Measurements from ENCODE around the gene ARHGEF26. TPM values are rescaled to one million over a fixed set of nuclear protein-coding genes. Genes with fewer than 3 reads are reported as not detected.

ARHGEF26 gene
- total RNA-seq, 1 experiment from 2014 or later, result 14.1 TPM

GRCh38 chr3:154170300-154170699 lies 49.1 kb downstream of the ARHGEF26 start:
- no peak overlapping the region for H3K27ac Mint-ChIP-seq
- no peaks in the 10 kb centered on the region for H3K27me3 Mint-ChIP-seq (ENCODE audit: low read depth)

GRCh38 chr3:154175041-154175440 lies 53.9 kb downstream of the ARHGEF26 start:
- peaks cover 35% of the 10 kb centered on the region for H3K4me1 Mint-ChIP-seq
- no peak overlapping the region for H3K27ac Mint-ChIP-seq
- DNase-seq (ENCODE audit: low spot score) (no peak), ATAC-seq (peak; percentile 56)
- ChIA-PET CTCF (interaction anchor here (1.1 kb wide), 1 partner anchor 54 kb away, joined by 3 read pairs; the partner anchor contains the start of gene ARHGEF26), POLR2A (no interaction called here)
- no peaks in the 10 kb centered on the region for H3K9me3 Mint-ChIP-seq
- H3K27me3 Mint-ChIP-seq (ENCODE audit: low read depth), result no peaks in the 10 kb centered on the region
- H3K36me3 Mint-ChIP-seq, result no peaks in the 10 kb centered on the region
- no peak overlapping the region for H3K4me3 Mint-ChIP-seq
- TF ChIP-seq USF2 (CRISPR knock-in tag; IDR thresholded peaks at IDR 0.05), result no peak
- no peak for TF ChIP-seq ZNF138 (CRISPR knock-in tag; conservative IDR thresholded peaks at IDR 0.05)
- TF ChIP-seq EMX1 (CRISPR knock-in tag; IDR thresholded peaks at IDR 0.05), result no peak
- TF ChIP-seq ZNF423 (CRISPR knock-in tag; IDR thresholded peaks at IDR 0.05), result no peak
- no peak for TF ChIP-seq SOX15 (CRISPR knock-in tag; IDR thresholded peaks at IDR 0.05)
- TF ChIP-seq CDX4 (CRISPR knock-in tag; IDR thresholded peaks at IDR 0.05; ENCODE audit: borderline replicate concordance), result no peak
- no peak for TF ChIP-seq IRF1 (CRISPR knock-in tag; IDR thresholded peaks at IDR 0.05)
- TF ChIP-seq CBFB (CRISPR knock-in tag; IDR thresholded peaks at IDR 0.05; ENCODE audit: low read depth), result no peak
- no peak for TF ChIP-seq ESRRA (CRISPR knock-in tag; IDR thresholded peaks at IDR 0.05; ENCODE audit: borderline replicate concordance)
- no peak for TF ChIP-seq ATF1 (CRISPR knock-in tag; IDR thresholded peaks at IDR 0.05)
- no peak for TF ChIP-seq PREB (CRISPR knock-in tag; IDR thresholded peaks at IDR 0.05; ENCODE audit: borderline replicate concordance)
- no peak for TF ChIP-seq NR3C1 (CRISPR knock-in tag; conservative IDR thresholded peaks at IDR 0.05; ENCODE audit: low read depth)

More at GRCh38 chr3:154170300-154170699, 49.1 kb downstream of the ARHGEF26 start:
- Mint-ChIP-seq H3K4me3 (no peak overlapping the region), H3K4me1 (peaks cover 20% of the 10 kb centered on the region), H3K9me3 (no peaks in the 10 kb centered on the region), H3K36me3 (no peaks in the 10 kb centered on the region)
- ATAC-seq (no peak), DNase-seq (ENCODE audit: low spot score) (no peak)
- no peak for TF ChIP-seq ZNF263 (CRISPR knock-in tag; IDR thresholded peaks at IDR 0.05; ENCODE audit: low read depth)
- no peak for TF ChIP-seq TP53 (CRISPR knock-in tag; IDR thresholded peaks at IDR 0.05)
- no peak for TF ChIP-seq ZNF425 (CRISPR knock-in tag; conservative IDR thresholded peaks at IDR 0.05)
- TF ChIP-seq E2F5 (CRISPR knock-in tag; IDR thresholded peaks at IDR 0.05), result no peak
- TF ChIP-seq CREM (CRISPR knock-in tag; IDR thresholded peaks at IDR 0.05), result no peak
- TF ChIP-seq NFE2L1 (CRISPR knock-in tag; IDR thresholded peaks at IDR 0.05), result no peak
- no peak for TF ChIP-seq ZNF423 (CRISPR knock-in tag; IDR thresholded peaks at IDR 0.05)
- no peak for TF ChIP-seq ATF1 (CRISPR knock-in tag; IDR thresholded peaks at IDR 0.05)
- no peak for TF ChIP-seq OVOL2 (CRISPR knock-in tag; IDR thresholded peaks at IDR 0.05; ENCODE audit: borderline replicate concordance)
- TF ChIP-seq ZNF512 (CRISPR knock-in tag; IDR thresholded peaks at IDR 0.05; ENCODE audit: borderline replicate concordance), result no peak
- no peak for TF ChIP-seq SOX15 (CRISPR knock-in tag; IDR thresholded peaks at IDR 0.05)
- TF ChIP-seq SP1 (CRISPR knock-in tag; conservative IDR thresholded peaks at IDR 0.05), result no peak
- POLR2A ChIA-PET, result no interaction called here
- CTCF ChIA-PET, result no interaction called here

Measured in WTC11 (cell line).